GM23338 (cell line): Measurements from ENCODE around the gene GDI2.

ENCODE experiments used
- CREB1 ChIP-seq: fragments of 250-450 bp; sonication (Bioruptor Pico); IDR thresholded peaks from 2 replicates; pipeline ENCODE4 v1.5.0; 2020; ENCODE audit warnings: low read depth, mild to moderate bottlenecking, moderate library complexity
- EZH2 ChIP-seq: fragments of 200-600 bp; sonication (generic); IDR thresholded peaks from one replicate; pipeline ENCODE4 v1.8.0; 2017; ENCODE audit warnings: antibody characterized with exemption, mild to moderate bottlenecking, low read depth; ENCODE audit not compliant: unreplicated experiment
- EZH2phosphoT487 ChIP-seq: fragments of 200-600 bp; sonication (generic); IDR thresholded peaks from one replicate; pipeline ENCODE4 v1.8.1; 2018; ENCODE audit warnings: antibody characterized with exemption; ENCODE audit not compliant: unreplicated experiment
- JUNB ChIP-seq: IDR thresholded peaks from one replicate; pipeline ENCODE4 v1.6.1; 2016; ENCODE audit warnings: antibody characterized with exemption; ENCODE audit not compliant: unreplicated experiment
- NANOG ChIP-seq: IDR thresholded peaks from 2 replicates; pipeline ENCODE4 v1.6.1; 2016; ENCODE audit warnings: antibody characterized with exemption, borderline replicate concordance
- POLR2AphosphoS5 ChIP-seq: IDR thresholded peaks from 2 replicates; pipeline ENCODE4 v1.6.1; 2016; ENCODE audit warnings: antibody characterized with exemption, low read depth
- STAT1 ChIP-seq: IDR thresholded peaks from one replicate; pipeline ENCODE4 v1.6.1; 2016; ENCODE audit warnings: antibody characterized with exemption; ENCODE audit not compliant: unreplicated experiment
- ZNF114 ChIP-seq: fragments of 250-450 bp; sonication (Bioruptor Pico); IDR thresholded peaks from 2 replicates; pipeline ENCODE4 v1.5.0; 2020; ENCODE audit warnings: mild to moderate bottlenecking, moderate library complexity
- ZNF331 ChIP-seq: fragments of 250-450 bp; sonication (Bioruptor Pico); IDR thresholded peaks from 2 replicates; pipeline ENCODE4 v1.5.0; 2020; ENCODE audit warnings: low read depth, mild to moderate bottlenecking, moderate library complexity
- TF ChIP-seq, protein P1 (sequence below): IDR thresholded peaks from one replicate; pipeline ENCODE4 v1.6.1; 2018; ENCODE audit warnings: antibody characterized with exemption; ENCODE audit not compliant: unreplicated experiment
- TF ChIP-seq, protein P2 (sequence below), 2 experiments: fragments of 200-600 bp in 1 of 2; sonication (generic) in 1 of 2; conservative IDR thresholded peaks; 2 replicates each; pipeline versions ENCODE4 v1.5.1 to v1.6.1; 2016 to 2017; ENCODE audit warnings: antibody characterized with exemption in 2 of 2, low read depth in 2 of 2, mild to moderate bottlenecking in 2 of 2, moderate library complexity in 1 of 2
- TF ChIP-seq, protein P3 (sequence below): IDR thresholded peaks from 2 replicates; pipeline ENCODE4 v1.6.1; 2016; ENCODE audit warnings: antibody characterized with exemption
- TF ChIP-seq, protein P4 (sequence below): fragments of 250-450 bp; sonication (Bioruptor Pico); IDR thresholded peaks from 2 replicates; pipeline ENCODE4 v1.5.0; 2020; ENCODE audit warnings: mild to moderate bottlenecking, moderate library complexity

DNA sequence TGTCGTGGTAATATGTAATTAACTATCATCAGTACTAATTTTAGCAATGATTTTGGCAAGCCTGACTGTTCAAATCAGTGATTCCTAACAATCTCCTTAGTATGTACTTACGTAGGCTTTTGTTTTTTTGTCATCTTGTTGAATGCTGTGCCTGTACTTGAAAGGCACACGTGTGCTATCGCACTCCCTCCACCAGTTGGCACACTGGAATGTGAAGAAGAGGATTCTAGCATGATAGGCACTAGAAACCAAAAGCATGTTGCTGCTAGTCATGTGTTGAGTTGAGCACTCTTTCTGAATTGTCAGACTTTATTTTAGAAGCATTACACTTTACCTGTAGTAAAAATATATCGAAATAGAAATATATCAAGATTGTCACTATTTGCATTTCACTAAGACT lies 69.5 kb downstream of the GDI2 start:
- TF ChIP-seq CREB1 (no peak), EZH2 (no peak), POLR2AphosphoS5 (no peak), EZH2phosphoT487 (no peak), ZNF331 (CRISPR knock-in tag) (no peak), STAT1 (no peak), JUNB (no peak), ZNF114 (CRISPR knock-in tag) (no peak), NANOG (no peak)
- TF ChIP-seq, protein P1, sequence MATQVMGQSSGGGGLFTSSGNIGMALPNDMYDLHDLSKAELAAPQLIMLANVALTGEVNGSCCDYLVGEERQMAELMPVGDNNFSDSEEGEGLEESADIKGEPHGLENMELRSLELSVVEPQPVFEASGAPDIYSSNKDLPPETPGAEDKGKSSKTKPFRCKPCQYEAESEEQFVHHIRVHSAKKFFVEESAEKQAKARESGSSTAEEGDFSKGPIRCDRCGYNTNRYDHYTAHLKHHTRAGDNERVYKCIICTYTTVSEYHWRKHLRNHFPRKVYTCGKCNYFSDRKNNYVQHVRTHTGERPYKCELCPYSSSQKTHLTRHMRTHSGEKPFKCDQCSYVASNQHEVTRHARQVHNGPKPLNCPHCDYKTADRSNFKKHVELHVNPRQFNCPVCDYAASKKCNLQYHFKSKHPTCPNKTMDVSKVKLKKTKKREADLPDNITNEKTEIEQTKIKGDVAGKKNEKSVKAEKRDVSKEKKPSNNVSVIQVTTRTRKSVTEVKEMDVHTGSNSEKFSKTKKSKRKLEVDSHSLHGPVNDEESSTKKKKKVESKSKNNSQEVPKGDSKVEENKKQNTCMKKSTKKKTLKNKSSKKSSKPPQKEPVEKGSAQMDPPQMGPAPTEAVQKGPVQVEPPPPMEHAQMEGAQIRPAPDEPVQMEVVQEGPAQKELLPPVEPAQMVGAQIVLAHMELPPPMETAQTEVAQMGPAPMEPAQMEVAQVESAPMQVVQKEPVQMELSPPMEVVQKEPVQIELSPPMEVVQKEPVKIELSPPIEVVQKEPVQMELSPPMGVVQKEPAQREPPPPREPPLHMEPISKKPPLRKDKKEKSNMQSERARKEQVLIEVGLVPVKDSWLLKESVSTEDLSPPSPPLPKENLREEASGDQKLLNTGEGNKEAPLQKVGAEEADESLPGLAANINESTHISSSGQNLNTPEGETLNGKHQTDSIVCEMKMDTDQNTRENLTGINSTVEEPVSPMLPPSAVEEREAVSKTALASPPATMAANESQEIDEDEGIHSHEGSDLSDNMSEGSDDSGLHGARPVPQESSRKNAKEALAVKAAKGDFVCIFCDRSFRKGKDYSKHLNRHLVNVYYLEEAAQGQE, result no peak
- TF ChIP-seq, protein P2, sequence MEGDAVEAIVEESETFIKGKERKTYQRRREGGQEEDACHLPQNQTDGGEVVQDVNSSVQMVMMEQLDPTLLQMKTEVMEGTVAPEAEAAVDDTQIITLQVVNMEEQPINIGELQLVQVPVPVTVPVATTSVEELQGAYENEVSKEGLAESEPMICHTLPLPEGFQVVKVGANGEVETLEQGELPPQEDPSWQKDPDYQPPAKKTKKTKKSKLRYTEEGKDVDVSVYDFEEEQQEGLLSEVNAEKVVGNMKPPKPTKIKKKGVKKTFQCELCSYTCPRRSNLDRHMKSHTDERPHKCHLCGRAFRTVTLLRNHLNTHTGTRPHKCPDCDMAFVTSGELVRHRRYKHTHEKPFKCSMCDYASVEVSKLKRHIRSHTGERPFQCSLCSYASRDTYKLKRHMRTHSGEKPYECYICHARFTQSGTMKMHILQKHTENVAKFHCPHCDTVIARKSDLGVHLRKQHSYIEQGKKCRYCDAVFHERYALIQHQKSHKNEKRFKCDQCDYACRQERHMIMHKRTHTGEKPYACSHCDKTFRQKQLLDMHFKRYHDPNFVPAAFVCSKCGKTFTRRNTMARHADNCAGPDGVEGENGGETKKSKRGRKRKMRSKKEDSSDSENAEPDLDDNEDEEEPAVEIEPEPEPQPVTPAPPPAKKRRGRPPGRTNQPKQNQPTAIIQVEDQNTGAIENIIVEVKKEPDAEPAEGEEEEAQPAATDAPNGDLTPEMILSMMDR (conservative IDR thresholded peaks at IDR 0.05; ENCODE audit: low read depth in 2 of 2), result no peak
- TF ChIP-seq, protein P3, sequence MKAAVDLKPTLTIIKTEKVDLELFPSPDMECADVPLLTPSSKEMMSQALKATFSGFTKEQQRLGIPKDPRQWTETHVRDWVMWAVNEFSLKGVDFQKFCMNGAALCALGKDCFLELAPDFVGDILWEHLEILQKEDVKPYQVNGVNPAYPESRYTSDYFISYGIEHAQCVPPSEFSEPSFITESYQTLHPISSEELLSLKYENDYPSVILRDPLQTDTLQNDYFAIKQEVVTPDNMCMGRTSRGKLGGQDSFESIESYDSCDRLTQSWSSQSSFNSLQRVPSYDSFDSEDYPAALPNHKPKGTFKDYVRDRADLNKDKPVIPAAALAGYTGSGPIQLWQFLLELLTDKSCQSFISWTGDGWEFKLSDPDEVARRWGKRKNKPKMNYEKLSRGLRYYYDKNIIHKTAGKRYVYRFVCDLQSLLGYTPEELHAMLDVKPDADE, result no peak
- TF ChIP-seq, protein P4, sequence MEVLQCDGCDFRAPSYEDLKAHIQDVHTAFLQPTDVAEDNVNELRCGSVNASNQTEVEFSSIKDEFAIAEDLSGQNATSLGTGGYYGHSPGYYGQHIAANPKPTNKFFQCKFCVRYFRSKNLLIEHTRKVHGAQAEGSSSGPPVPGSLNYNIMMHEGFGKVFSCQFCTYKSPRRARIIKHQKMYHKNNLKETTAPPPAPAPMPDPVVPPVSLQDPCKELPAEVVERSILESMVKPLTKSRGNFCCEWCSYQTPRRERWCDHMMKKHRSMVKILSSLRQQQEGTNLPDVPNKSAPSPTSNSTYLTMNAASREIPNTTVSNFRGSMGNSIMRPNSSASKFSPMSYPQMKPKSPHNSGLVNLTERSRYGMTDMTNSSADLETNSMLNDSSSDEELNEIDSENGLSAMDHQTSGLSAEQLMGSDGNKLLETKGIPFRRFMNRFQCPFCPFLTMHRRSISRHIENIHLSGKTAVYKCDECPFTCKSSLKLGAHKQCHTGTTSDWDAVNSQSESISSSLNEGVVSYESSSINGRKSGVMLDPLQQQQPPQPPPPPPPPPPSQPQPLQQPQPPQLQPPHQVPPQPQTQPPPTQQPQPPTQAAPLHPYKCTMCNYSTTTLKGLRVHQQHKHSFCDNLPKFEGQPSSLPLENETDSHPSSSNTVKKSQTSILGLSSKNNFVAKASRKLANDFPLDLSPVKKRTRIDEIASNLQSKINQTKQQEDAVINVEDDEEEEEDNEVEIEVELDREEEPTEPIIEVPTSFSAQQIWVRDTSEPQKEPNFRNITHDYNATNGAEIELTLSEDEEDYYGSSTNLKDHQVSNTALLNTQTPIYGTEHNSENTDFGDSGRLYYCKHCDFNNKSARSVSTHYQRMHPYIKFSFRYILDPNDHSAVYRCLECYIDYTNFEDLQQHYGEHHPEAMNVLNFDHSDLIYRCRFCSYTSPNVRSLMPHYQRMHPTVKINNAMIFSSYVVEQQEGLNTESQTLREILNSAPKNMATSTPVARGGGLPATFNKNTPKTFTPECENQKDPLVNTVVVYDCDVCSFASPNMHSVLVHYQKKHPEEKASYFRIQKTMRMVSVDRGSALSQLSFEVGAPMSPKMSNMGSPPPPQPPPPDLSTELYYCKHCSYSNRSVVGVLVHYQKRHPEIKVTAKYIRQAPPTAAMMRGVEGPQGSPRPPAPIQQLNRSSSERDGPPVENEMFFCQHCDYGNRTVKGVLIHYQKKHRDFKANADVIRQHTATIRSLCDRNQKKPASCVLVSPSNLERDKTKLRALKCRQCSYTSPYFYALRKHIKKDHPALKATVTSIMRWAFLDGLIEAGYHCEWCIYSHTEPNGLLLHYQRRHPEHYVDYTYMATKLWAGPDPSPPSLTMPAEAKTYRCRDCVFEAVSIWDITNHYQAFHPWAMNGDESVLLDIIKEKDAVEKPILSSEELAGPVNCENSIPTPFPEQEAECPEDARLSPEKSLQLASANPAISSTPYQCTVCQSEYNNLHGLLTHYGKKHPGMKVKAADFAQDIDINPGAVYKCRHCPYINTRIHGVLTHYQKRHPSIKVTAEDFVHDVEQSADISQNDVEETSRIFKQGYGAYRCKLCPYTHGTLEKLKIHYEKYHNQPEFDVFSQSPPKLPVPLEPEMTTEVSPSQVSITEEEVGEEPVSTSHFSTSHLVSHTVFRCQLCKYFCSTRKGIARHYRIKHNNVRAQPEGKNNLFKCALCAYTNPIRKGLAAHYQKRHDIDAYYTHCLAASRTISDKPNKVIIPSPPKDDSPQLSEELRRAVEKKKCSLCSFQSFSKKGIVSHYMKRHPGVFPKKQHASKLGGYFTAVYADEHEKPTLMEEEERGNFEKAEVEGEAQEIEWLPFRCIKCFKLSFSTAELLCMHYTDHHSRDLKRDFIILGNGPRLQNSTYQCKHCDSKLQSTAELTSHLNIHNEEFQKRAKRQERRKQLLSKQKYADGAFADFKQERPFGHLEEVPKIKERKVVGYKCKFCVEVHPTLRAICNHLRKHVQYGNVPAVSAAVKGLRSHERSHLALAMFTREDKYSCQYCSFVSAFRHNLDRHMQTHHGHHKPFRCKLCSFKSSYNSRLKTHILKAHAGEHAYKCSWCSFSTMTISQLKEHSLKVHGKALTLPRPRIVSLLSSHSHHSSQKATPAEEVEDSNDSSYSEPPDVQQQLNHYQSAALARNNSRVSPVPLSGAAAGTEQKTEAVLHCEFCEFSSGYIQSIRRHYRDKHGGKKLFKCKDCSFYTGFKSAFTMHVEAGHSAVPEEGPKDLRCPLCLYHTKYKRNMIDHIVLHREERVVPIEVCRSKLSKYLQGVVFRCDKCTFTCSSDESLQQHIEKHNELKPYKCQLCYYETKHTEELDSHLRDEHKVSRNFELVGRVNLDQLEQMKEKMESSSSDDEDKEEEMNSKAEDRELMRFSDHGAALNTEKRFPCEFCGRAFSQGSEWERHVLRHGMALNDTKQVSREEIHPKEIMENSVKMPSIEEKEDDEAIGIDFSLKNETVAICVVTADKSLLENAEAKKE, result no peak
